Panc1 (cell line): ENCODE measurements around the gene EME1. TPM values are rescaled to one million over a fixed set of nuclear protein-coding genes. Genes with fewer than 3 reads are reported as not detected.

ENCODE experiments used
- ATAC-seq: fragments of 200-7000 bp; cut with Tn5 transposase; 2 replicates; pipeline ENCODE4 v1.9.1; 2020; ENCODE audit warnings: mild to moderate bottlenecking, moderate library complexity
- BruUV-seq: library from RNA; stranded (reverse); fragments of 400-500 nt; replicated peaks from 2 replicates; lab custom pipeline; 2021; lab: Mats Ljungman, UMichigan
- CTCF ChIA-PET: fragments of 300-600 bp; sonication (Branson Sonifier 250); formaldehyde crosslinking; loops from one replicate; lab custom pipeline; 2022; ENCODE audit warnings: antibody characterized with exemption; lab: Charles Lee
- POLR2A ChIA-PET: fragments of 300-600 bp; sonication (Branson Sonifier 250); formaldehyde crosslinking; loops from one replicate; lab custom pipeline; 2022; ENCODE audit warnings: antibody characterized with exemption; lab: Charles Lee
- DNase-seq: peaks from one replicate; pipeline ENCODE4 v3.0.0-alpha.2; 2010; ENCODE audit warnings: low read depth, low spot score
- H3K27ac ChIP-seq: 2 replicates; pipeline ENCODE4 v1.5.1; 2011; ENCODE audit warnings: mild to moderate bottlenecking, low read length, inconsistent platforms
- H3K27me3 ChIP-seq: fragments of 200-500 bp; sonication (Bioruptor generic); 2 replicates; pipeline ENCODE4 v1.6.0; 2014; ENCODE audit warnings: low read length, inconsistent platforms; ENCODE audit not compliant: control insufficient read depth, insufficient read depth
- H3K36me3 ChIP-seq: fragments of 200-500 bp; sonication (Bioruptor generic); 2 replicates; pipeline ENCODE4 v1.5.1; 2014; ENCODE audit warnings: inconsistent platforms, mild to moderate bottlenecking, low read length, moderate library complexity; ENCODE audit not compliant: control insufficient read depth, insufficient read depth
- H3K4me1 ChIP-seq: 2 replicates; pipeline ENCODE4 v1.5.1; 2011; ENCODE audit warnings: inconsistent platforms, mild to moderate bottlenecking, low read length, moderate library complexity; ENCODE audit not compliant: control insufficient read depth, insufficient read depth
- H3K4me3 ChIP-seq, 2 experiments: 2 replicates each; pipeline ENCODE4 v1.5.1; 2011 to 2012; ENCODE audit warnings: low read depth in 2 of 2, low read length in 2 of 2, mild to moderate bottlenecking in 2 of 2, inconsistent platforms in 1 of 2, moderate library complexity in 1 of 2
- H3K9me3 ChIP-seq: fragments of 200-500 bp; sonication (Bioruptor generic); 2 replicates; pipeline ENCODE4 v1.5.1; 2014; ENCODE audit warnings: low read depth, mild to moderate bottlenecking, inconsistent platforms, low read length, moderate library complexity; ENCODE audit not compliant: control insufficient read depth, insufficient read depth
- CTCF ChIP-seq: fragments of 450-650 bp; IDR thresholded peaks from 2 replicates; pipeline ENCODE4 v1.5.1; 2017; ENCODE audit warnings: mild to moderate bottlenecking
- POLR2AphosphoS5 ChIP-seq: IDR thresholded peaks from 2 replicates; pipeline ENCODE4 v1.6.1; 2012; ENCODE audit warnings: mild to moderate bottlenecking, low read depth, low read length, moderate library complexity
- REST ChIP-seq, 2 experiments: IDR thresholded peaks; 2 replicates each; pipeline ENCODE4 v1.6.1; 2011 to 2012; ENCODE audit warnings: low read depth in 2 of 2, control low read depth in 1 of 2, low read length in 1 of 2, mild to moderate bottlenecking in 1 of 2, moderate library complexity in 1 of 2; ENCODE audit not compliant: insufficient read depth in 1 of 2
- SIN3A ChIP-seq: IDR thresholded peaks from 2 replicates; pipeline ENCODE4 v1.6.1; 2012; ENCODE audit warnings: low read depth, mild to moderate bottlenecking, low read length, moderate library complexity, borderline replicate concordance; ENCODE audit not compliant: insufficient read depth
- TCF7L2 ChIP-seq: IDR thresholded peaks from 2 replicates; pipeline ENCODE4 v1.6.1; 2011; ENCODE audit warnings: mild to moderate bottlenecking, low read depth, low read length, inconsistent platforms
- in situ Hi-C: cut with HindIII; loops from 2 replicates; pipeline ENCODE4 v1.10.0; 2016; ENCODE audit warnings: low sequenced_read_pairs, low pct_unique_long_range_greater_than_20kb
- intact Hi-C: fragments of 100-400 bp; cut with micrococcal nuclease; formaldehyde crosslinking; loops from one replicate; pipeline ENCODE4 v1.10.0; 2022; ENCODE audit not compliant: unreplicated experiment
- total RNA-seq: library from RNA; stranded (reverse); gene quantifications from one replicate; pipeline ENCODE4 v1.2.1, GENCODE V29; 2021; ENCODE audit not compliant: unreplicated experiment

The EME1 gene
- total RNA-seq, 1 experiment from 2014 or later, result 15.3 TPM

GRCh38 chr17:50359005-50359699 is 13.9 kb upstream of the EME1 start:
- POLR2A ChIA-PET, result no interaction called here
- H3K9me3 ChIP-seq, result no peaks in the 10 kb centered on the region
- DNase-seq (no peak), ATAC-seq (no peak)
- 0 out of 2 replicates have a peak, but pooled peaks cover 2% of the 10 kb centered on the region for H3K36me3 ChIP-seq
- no TSS peak for BruUV-seq
- in situ Hi-C loops (no loop called here), intact Hi-C loops (no loop called here)
- peaks cover 7% of the 10 kb centered on the region; the same call in 1 of the 2 replicates for H3K4me1 ChIP-seq
- H3K27me3 ChIP-seq, result no peaks in the 10 kb centered on the region
- no peak overlapping the region for H3K27ac ChIP-seq
- H3K4me3 ChIP-seq, result no peak overlapping the region
- CTCF ChIA-PET, result no interaction called here
- no peak for TF ChIP-seq SIN3A
- TF ChIP-seq CTCF, result no peak
- no peak for TF ChIP-seq REST (IDR thresholded peaks at IDR 0.05; ENCODE audit: insufficient read depth in 1 of 2, low read depth in 2 of 2, low read length in 1 of 2)
- TF ChIP-seq POLR2AphosphoS5, result no peak
- TF ChIP-seq TCF7L2, result no peak

GRCh38 chr17:50359998-50360461 is 13.0 kb upstream of the EME1 start:
- POLR2A ChIA-PET, result no interaction called here
- CTCF ChIA-PET, result no interaction called here
- ATAC-seq (no peak), DNase-seq (no peak)
- H3K27ac ChIP-seq, result no peak overlapping the region
- peaks cover 7% of the 10 kb centered on the region; the same call in 1 of the 2 replicates for H3K4me1 ChIP-seq
- no peaks in the 10 kb centered on the region for H3K27me3 ChIP-seq
- intact Hi-C loops (no loop called here), in situ Hi-C loops (no loop called here)
- no peaks in the 10 kb centered on the region for H3K9me3 ChIP-seq
- 0 out of 2 replicates have a peak, but pooled peaks cover 2% of the 10 kb centered on the region for H3K36me3 ChIP-seq
- H3K4me3 ChIP-seq, result no peak overlapping the region
- TF ChIP-seq SIN3A, result no peak
- TF ChIP-seq REST (IDR thresholded peaks at IDR 0.05; ENCODE audit: insufficient read depth in 1 of 2, low read depth in 2 of 2, low read length in 1 of 2), result no peak
- no peak for TF ChIP-seq POLR2AphosphoS5
- no peak for TF ChIP-seq CTCF
- TF ChIP-seq TCF7L2, result no peak
- BruUV-seq, result no TSS peak
